Esophagus squamous epithelium (tissue), 4 donors: ENCODE results near the gene TSSK2.

ENCODE experiments used
- CTCF ChIP-seq, 6 experiments: fragments of 450-650 bp in 4 of 6; fragments of 200-600 bp in 2 of 6; sonication (generic) in 2 of 6; IDR thresholded peaks; one replicate each; pipeline ENCODE4 v1.5.1; 2016 to 2019; ENCODE audit warnings: antibody characterized with exemption in 6 of 6, mild to moderate bottlenecking in 4 of 6, moderate library complexity in 4 of 6
- POLR2A ChIP-seq, 4 donors: fragments of 450-650 bp; IDR thresholded peaks; one replicate each; pipeline ENCODE4 v1.6.1; 2017; ENCODE audit warnings: antibody characterized with exemption in 4 of 4, mild to moderate bottlenecking in 4 of 4, moderate library complexity in 3 of 4

GRCh38 chr22:19172213-19173046, 41.3 kb downstream of the TSSK2 start:
- TF ChIP-seq POLR2A (IDR thresholded peaks at IDR 0.05): no peak
- no peak for TF ChIP-seq CTCF (IDR thresholded peaks at IDR 0.05)
